Measurements from ENCODE around the gene ALAS2.

DNA sequence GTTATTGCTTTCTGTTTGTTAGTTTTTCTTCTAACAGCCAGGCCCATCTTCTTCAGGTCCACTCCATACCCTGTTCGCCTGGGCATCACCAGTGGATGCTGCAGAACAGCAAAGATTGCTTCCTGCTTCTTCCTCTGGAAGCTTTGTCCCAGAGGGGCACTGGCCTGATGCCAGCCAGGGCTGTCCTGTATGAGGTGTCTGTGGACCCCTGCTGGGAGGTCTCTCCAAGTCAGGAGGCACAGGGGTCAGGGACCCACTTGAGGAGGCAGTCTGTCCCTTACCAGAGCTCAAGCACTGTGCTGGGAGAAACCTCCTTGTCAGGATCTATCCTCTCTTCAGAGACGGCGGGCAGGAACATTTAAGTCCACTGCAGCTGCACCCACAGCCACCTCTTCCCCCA is 41.5 kb upstream of the ALAS2 start:
- TF ChIP-seq, protein P1, sequence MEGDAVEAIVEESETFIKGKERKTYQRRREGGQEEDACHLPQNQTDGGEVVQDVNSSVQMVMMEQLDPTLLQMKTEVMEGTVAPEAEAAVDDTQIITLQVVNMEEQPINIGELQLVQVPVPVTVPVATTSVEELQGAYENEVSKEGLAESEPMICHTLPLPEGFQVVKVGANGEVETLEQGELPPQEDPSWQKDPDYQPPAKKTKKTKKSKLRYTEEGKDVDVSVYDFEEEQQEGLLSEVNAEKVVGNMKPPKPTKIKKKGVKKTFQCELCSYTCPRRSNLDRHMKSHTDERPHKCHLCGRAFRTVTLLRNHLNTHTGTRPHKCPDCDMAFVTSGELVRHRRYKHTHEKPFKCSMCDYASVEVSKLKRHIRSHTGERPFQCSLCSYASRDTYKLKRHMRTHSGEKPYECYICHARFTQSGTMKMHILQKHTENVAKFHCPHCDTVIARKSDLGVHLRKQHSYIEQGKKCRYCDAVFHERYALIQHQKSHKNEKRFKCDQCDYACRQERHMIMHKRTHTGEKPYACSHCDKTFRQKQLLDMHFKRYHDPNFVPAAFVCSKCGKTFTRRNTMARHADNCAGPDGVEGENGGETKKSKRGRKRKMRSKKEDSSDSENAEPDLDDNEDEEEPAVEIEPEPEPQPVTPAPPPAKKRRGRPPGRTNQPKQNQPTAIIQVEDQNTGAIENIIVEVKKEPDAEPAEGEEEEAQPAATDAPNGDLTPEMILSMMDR (IDR thresholded peaks at IDR 0.05) = no peak
- TF ChIP-seq POLR2AphosphoS5 (IDR thresholded peaks at IDR 0.05) = no peak
- TF ChIP-seq POLR2A (IDR thresholded peaks at IDR 0.05) = no peak

All from stomach (tissue), 4 donors.